Endothelial cell of umbilical vein (primary cell): Measurements from ENCODE around the gene SYNPO2. TPM values are rescaled to one million over a fixed set of nuclear protein-coding genes. Genes with fewer than 3 reads are reported as not detected.

Experiments
- BruUV-seq: library from RNA; stranded (reverse); fragments of 400-500 nt; replicated peaks from 2 replicates; lab custom pipeline; 2021; lab: Mats Ljungman, UMichigan
- CTCF ChIA-PET: fragments of 300-600, 350-600 bp; sonication (Branson Sonifier 250); formaldehyde crosslinking; loops from one replicate; lab custom pipeline; 2021; ENCODE audit warnings: antibody characterized with exemption, inconsistent platforms; lab: Charles Lee
- POLR2A ChIA-PET: fragments of 300-600, 350-600 bp; sonication (Branson Sonifier 250); formaldehyde crosslinking; loops from one replicate; lab custom pipeline; 2021; ENCODE audit warnings: antibody characterized with exemption, inconsistent platforms; lab: Charles Lee
- DNase-seq: peaks from one replicate; pipeline ENCODE4 v3.0.0-alpha.2; 2011; ENCODE audit warnings: low read depth, low spot score
- FAIRE-seq: peaks from 2 replicates; lab custom pipeline; 2011; peaks lifted over from hg19 to GRCh38; lab: Jason Lieb, UNC
- H2AFZ ChIP-seq: 2 replicates; pipeline ENCODE4 v1.6.0; 2012; ENCODE audit warnings: low read depth, low read length, control low read depth, inconsistent platforms
- H3K27ac ChIP-seq: 2 replicates; pipeline ENCODE4 v1.5.1; 2011; ENCODE audit warnings: low read depth, mild to moderate bottlenecking, control low read depth, low read length, moderate library complexity; ENCODE audit not compliant: insufficient read depth
- H3K27me3 ChIP-seq, 2 experiments: 2 replicates each; pipeline versions ENCODE4 v1.6.0 to v1.6.1; 2011; ENCODE audit warnings: low read length in 2 of 2, mixed read lengths in 1 of 2; ENCODE audit not compliant: control insufficient read depth in 2 of 2, insufficient read depth in 2 of 2
- H3K36me3 ChIP-seq, 2 experiments: 2 replicates in 1 of 2; 3 replicates in 1 of 2; pipeline ENCODE4 v1.5.1; 2011; ENCODE audit warnings: low read length in 2 of 2, mild to moderate bottlenecking in 1 of 2, moderate library complexity in 1 of 2; ENCODE audit not compliant: control insufficient read depth in 2 of 2, insufficient read depth in 2 of 2; ENCODE audit errors: extremely low read depth in 1 of 2
- H3K4me1 ChIP-seq: 3 replicates; pipeline ENCODE4 v1.5.1; 2011; ENCODE audit warnings: mild to moderate bottlenecking, low read length; ENCODE audit not compliant: control insufficient read depth, insufficient read depth; ENCODE audit errors: extremely low read depth
- H3K4me2 ChIP-seq: 2 replicates; pipeline ENCODE4 v1.6.1; 2011; ENCODE audit warnings: low read length, control low read depth, mixed read lengths; ENCODE audit not compliant: insufficient read depth
- H3K4me3 ChIP-seq, 3 experiments: fragments of 200-600 bp in 1 of 3; sonication (generic), shearing (Covaris generic) in 1 of 3; replicated peaks in 1 of 3; 2 replicates each; pipeline ENCODE4 v1.5.1; 2011 to 2016; ENCODE audit warnings: control low read depth in 3 of 3, low read length in 3 of 3, mild to moderate bottlenecking in 2 of 3, inconsistent platforms in 1 of 3, low read depth in 1 of 3, moderate library complexity in 1 of 3; ENCODE audit not compliant: insufficient read depth in 1 of 3
- H3K79me2 ChIP-seq: 2 replicates; pipeline ENCODE4 v1.6.0; 2012; ENCODE audit warnings: low read length, inconsistent platforms; ENCODE audit not compliant: control insufficient read depth, insufficient read depth
- H3K9ac ChIP-seq: replicated peaks from 2 replicates; pipeline ENCODE3; 2011; ENCODE audit warnings: low read length, control low read depth; ENCODE audit not compliant: insufficient read depth; ENCODE audit errors: extremely low read depth
- H3K9me1 ChIP-seq: replicated peaks from 3 replicates; pipeline ENCODE4 v1.6.0; 2011; ENCODE audit warnings: mild to moderate bottlenecking, low read length; ENCODE audit not compliant: control insufficient read depth, insufficient read depth; ENCODE audit errors: extremely low read depth
- H3K9me3 ChIP-seq: replicated peaks from 2 replicates; pipeline ENCODE4 v1.5.1; 2012; ENCODE audit warnings: low read length, inconsistent platforms; ENCODE audit not compliant: control insufficient read depth, insufficient read depth
- H4K20me1 ChIP-seq: replicated peaks from 2 replicates; pipeline ENCODE3; 2011; ENCODE audit warnings: mild to moderate bottlenecking, low read length; ENCODE audit not compliant: control insufficient read depth, insufficient read depth; ENCODE audit errors: extremely low read depth
- EZH2 ChIP-seq: IDR thresholded peaks from 2 replicates; pipeline ENCODE4 v1.6.1; 2012; ENCODE audit warnings: borderline replicate concordance, low read depth, mild to moderate bottlenecking, moderate library complexity, low read length, inconsistent platforms; ENCODE audit not compliant: severe bottlenecking
- FOS ChIP-seq: IDR thresholded peaks from 2 replicates; pipeline ENCODE4 v1.6.1; 2011; ENCODE audit warnings: mild to moderate bottlenecking, low read length, moderate library complexity, borderline replicate concordance; ENCODE audit not compliant: insufficient read depth
- GATA2 ChIP-seq: IDR thresholded peaks from 2 replicates; pipeline ENCODE4 v1.7.0; 2011; ENCODE audit warnings: low read depth, mild to moderate bottlenecking, moderate library complexity, mixed read lengths, low read length; ENCODE audit not compliant: insufficient read length, insufficient read depth
- JUN ChIP-seq: IDR thresholded peaks from 2 replicates; pipeline ENCODE4 v1.6.1; 2011; ENCODE audit warnings: borderline replicate concordance, low read depth; ENCODE audit not compliant: insufficient read length, insufficient read depth
- MYC ChIP-seq: IDR thresholded peaks from one replicate; pipeline ENCODE4 v1.6.1; 2011; ENCODE audit warnings: mild to moderate bottlenecking, low read depth, low read length
- POLR2A ChIP-seq: IDR thresholded peaks from 2 replicates; pipeline ENCODE4 v1.6.1; 2012; ENCODE audit warnings: low read depth, mild to moderate bottlenecking, control low read depth, low read length
- POLR2AphosphoS5 ChIP-seq: IDR thresholded peaks from 2 replicates; pipeline ENCODE4 v1.6.1; 2012; ENCODE audit warnings: low read depth, mild to moderate bottlenecking, control low read depth, low read length, moderate library complexity; ENCODE audit not compliant: insufficient read depth
- dilution Hi-C: fragments of 300-500 bp; cut with MboI; formaldehyde crosslinking; loops from one replicate; pipeline ENCODE4 v1.15.0; 2019; ENCODE audit warnings: low sequenced_read_pairs; ENCODE audit not compliant: extremely low pct_ligation_motif_present
- intact Hi-C: fragments of 100-400 bp; cut with micrococcal nuclease; formaldehyde crosslinking; loops from one replicate; pipeline ENCODE4 v1.10.0; 2022
- polyA plus RNA-seq, 4 experiments: library from polyadenylated mRNA; depleted of rRNA in 3 of 4; stranded (reverse) in 3 of 4; unstranded in 1 of 4; fragments of >200 nt; gene quantifications; 2 replicates each; pipeline versions ENCODE4 v1.2.1 to v1.2.3, GENCODE V29; 2011 to 2012; ENCODE audit warnings: missing spikeins in 1 of 4
- total RNA-seq: library from RNA; stranded (reverse); gene quantifications from 2 replicates; pipeline ENCODE4 v1.2.3, GENCODE V29; 2021

The SYNPO2 gene
- total and polyA plus RNA-seq, 2 donors (not counting 3 experiments of a cell fraction or from before 2014, with no cell fraction given) = 0.06 to 0.13 TPM

- Histone ChIP-seq H3K36me3 (no peaks in the 10 kb centered on the region), H3K9me1 (no peaks in the 10 kb centered on the region), H3K4me3 (no peak overlapping the region), H3K79me2 (no peaks in the 10 kb centered on the region), H3K4me2 (peak overlapping the region; percentile 75), H4K20me1 (no peaks in the 10 kb centered on the region), H2AFZ (no peak overlapping the region), H3K27me3 (no peaks in the 10 kb centered on the region), H3K9me3 (no peaks in the 10 kb centered on the region), H3K4me1 (peaks cover 43% of the 10 kb centered on the region), H3K27ac (peak overlapping the region; percentile 95), H3K9ac (peak overlapping the region; percentile 78)
- TF ChIP-seq FOS (peak; percentile 98), MYC (no peak), EZH2 (no peak), POLR2AphosphoS5 (peak; percentile 88), GATA2 (peak; percentile 77), JUN (peak; percentile 100), POLR2A (peak; percentile 54)
- dilution Hi-C loops (no loop called here), intact Hi-C loops (loop anchor here (1.0 to 10.0 kb wide), 6 partner anchors 10 to 268 kb away; partner anchors contain the start of genes SEC24D and USP53)
- CTCF ChIA-PET = interaction anchor here (0.7 to 2.3 kb wide), 14 partner anchors 10 to 525 kb away, joined by 3 to 23 read pairs (median 4); partner anchors contain the start of genes PDE5A and USP53
- no TSS peak for BruUV-seq
- POLR2A ChIA-PET = interaction anchor here (0.7 to 2.1 kb wide), 4 partner anchors 15 to 109 kb away, joined by 3 to 8 read pairs (median 4); partner anchors contain the start of genes MYOZ2 and USP53
- DNase-seq (peak; percentile 93), FAIRE-seq (peak; percentile 59)
Observed at GRCh38 chr4:119103263-119103662, 214.6 kb downstream of the SYNPO2 start.
